ENCODE measurements around the gene HAND2.

- no peak for TF ChIP-seq CTCF (conservative IDR thresholded peaks at IDR 0.05)
- TF ChIP-seq EZH2 (IDR thresholded peaks at IDR 0.05; ENCODE audit: low read depth) = no peak
Observed at GRCh38 chr4:173578956-173579355, 48.9 kb upstream of the HAND2 start.
